GM21576 (cell line): Measurements from ENCODE around the gene GSKIP.
"Not testable (repeated sequence)": the region's sequence is repeated elsewhere in the genome, so short reads cannot be mapped to it uniquely, and the experiment has no call there.

Source experiments
- ATAC-seq: cut with Tn5 transposase; IDR thresholded peaks from one replicate; pipeline ENCODE4 v1.9.1; 2021; ENCODE audit warnings: mild to moderate bottlenecking, moderate library complexity; ENCODE audit not compliant: unreplicated experiment

The GSKIP gene

GRCh38 chr14:96362965-96363750 lies at the start of gene GSKIP, which contains the start of gene ATG2B:
GSKIP (plus strand) TSS chr14:96363526; CDS start chr14:96382248, 18,722 bp downstream.
ATG2B (minus strand) TSS chr14:96363341; CDS start chr14:96362976, 365 bp downstream.
- peak; percentile 74 for ATAC-seq

- ATAC-seq: no peak
Observed at GRCh38 chr14:96316087-96316486, 47.2 kb upstream of the GSKIP start.

- no peak for ATAC-seq
Observed at GRCh38 chr14:96318836-96319235, 44.5 kb upstream of the GSKIP start.

- ATAC-seq: no peak
Observed at GRCh38 chr14:96320605-96321004, 42.7 kb upstream of the GSKIP start.

- no peak for ATAC-seq
Observed at GRCh38 chr14:96324219-96324618, 39.1 kb upstream of the GSKIP start.

- ATAC-seq: no peak
Observed at GRCh38 chr14:96338551-96338950, 24.8 kb upstream of the GSKIP start.

- ATAC-seq: no peak
Observed at GRCh38 chr14:96341323-96341722, 22.0 kb upstream of the GSKIP start.

GRCh38 chr14:96345669-96346068 lies 17.7 kb upstream of the GSKIP start:
- no peak for ATAC-seq

- not testable (repeated sequence) for ATAC-seq
Observed at GRCh38 chr14:96347957-96348356, 15.4 kb upstream of the GSKIP start.

- ATAC-seq: no peak
Observed at GRCh38 chr14:96349286-96350075, 13.8 kb upstream of the GSKIP start.

- no peak for ATAC-seq
Observed at GRCh38 chr14:96351986-96352385, 11.3 kb upstream of the GSKIP start.

- ATAC-seq: no peak
Observed at GRCh38 chr14:96352708-96353107, 10.6 kb upstream of the GSKIP start.

- ATAC-seq: no peak
Observed at GRCh38 chr14:96354246-96354645, 9.1 kb upstream of the GSKIP start.

- ATAC-seq: no peak
Observed at GRCh38 chr14:96357216-96357615, 6.1 kb upstream of the GSKIP start.

GRCh38 chr14:96359959-96360358 lies 3.4 kb upstream of the GSKIP start:
- ATAC-seq: no peak

GRCh38 chr14:96362071-96362964 lies 1.0 kb upstream of the GSKIP start:
- peak; percentile 11 for ATAC-seq

GRCh38 chr14:96363751-96364336 lies 518 bp downstream of the GSKIP start:
- ATAC-seq: peak; percentile 26

- no peak for ATAC-seq
Observed at GRCh38 chr14:96364962-96365361, 1.6 kb downstream of the GSKIP start.

- no peak for ATAC-seq
Observed at GRCh38 chr14:96368534-96368933, 5.2 kb downstream of the GSKIP start.

GRCh38 chr14:96370528-96370927 lies 7.2 kb downstream of the GSKIP start:
- ATAC-seq: no peak

GRCh38 chr14:96373538-96373937 lies 10.2 kb downstream of the GSKIP start:
- ATAC-seq: no peak
